Hepatic stellate cell (primary cell): ENCODE measurements around the gene IFI27L1.

Source experiments
- DNase-seq: peaks from one replicate; pipeline ENCODE4 v3.0.0; 2011; ENCODE audit warnings: low spot score

The IFI27L1 gene, protein sequence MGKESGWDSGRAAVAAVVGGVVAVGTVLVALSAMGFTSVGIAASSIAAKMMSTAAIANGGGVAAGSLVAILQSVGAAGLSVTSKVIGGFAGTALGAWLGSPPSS

DNA sequence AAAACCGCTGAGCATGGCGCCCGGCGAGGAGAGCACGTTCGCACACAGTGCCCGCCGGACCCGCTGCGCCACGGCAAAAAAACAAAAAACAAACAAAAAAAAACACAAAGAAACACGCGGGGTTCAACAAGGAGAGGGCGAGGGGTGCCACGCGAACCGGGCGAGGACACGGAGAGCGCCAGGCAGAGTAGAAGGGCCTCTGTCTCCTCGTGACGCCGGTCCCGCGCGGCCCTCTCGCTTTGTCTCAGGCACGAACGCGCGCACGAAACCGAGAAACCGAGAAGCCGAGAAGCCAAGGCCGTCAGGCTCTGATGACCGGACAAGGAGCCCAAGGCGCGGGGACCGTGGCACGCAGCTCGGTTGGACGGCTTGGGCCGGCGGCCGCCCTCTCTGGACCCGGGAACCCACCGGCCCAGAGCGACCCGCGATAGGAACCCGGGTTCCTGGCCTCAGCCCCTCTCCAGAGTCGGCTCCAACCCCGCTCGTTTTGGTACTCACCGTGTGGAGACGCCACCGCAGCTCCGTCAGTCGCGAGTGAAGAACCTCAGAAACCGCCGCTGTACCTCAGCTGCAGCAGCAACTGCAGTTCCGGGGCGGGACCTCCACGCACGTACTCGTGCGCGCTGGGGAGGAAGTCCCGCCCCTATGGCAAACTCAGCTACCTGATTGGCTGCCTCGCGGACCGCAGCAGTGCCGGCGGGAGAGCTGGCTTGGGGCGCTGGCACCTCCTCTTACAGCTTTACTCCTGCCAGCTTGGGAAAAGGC is at the start of gene IFI27L1, which contains the start of gene DDX24:
Gene IFI27L1, plus strand, starts transcription at position 690 of the 765 bp plus-strand sequence. CDS start 15,628 bp downstream, outside the sequence.
Gene DDX24, minus strand, starts transcription at position 582 of the 765 bp plus-strand sequence. CDS start 1,460 bp downstream, outside the sequence.
- peak; percentile 98 for DNase-seq

DNA sequence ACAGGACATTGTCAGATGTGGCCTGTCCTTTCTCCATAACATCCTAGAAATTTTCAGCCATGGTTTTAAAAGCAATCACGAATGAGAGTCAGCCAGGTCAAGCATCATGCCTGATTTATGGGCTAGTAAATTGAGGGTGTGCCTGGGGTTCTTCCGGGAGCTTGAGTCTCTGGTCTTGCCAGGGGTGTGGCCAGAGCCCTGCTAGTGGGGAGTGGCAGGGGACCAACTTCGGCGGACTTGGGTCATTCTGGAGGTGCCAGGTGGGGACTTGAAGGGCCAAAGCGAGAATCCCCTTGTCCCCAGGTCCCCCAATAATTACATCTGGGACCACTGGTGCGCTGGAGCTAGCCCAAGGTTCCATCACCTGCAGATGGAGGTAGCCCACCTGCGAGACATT is 49.2 kb upstream of the IFI27L1 start:
- no peak for DNase-seq

DNA sequence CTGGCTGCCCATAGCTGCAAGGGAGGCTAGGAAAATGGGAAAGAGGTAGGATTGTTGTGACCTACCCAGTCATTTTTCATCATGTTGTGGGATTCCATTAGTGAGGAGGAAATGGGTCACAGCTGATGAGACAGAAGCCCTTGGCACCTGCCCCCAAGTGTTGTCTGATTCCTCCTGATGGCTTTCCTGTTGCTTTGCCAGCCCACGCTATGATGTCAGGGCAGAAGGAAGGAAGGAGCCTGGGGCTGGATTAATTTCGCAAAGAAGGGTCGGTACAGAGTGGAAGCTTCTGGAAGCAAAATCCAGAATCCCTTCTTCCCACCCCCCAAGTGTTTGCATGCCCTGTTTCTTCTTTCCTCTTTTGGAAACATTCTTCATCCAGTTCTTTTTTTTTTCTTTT is 46.2 kb upstream of the IFI27L1 start:
- DNase-seq, result no peak

DNA sequence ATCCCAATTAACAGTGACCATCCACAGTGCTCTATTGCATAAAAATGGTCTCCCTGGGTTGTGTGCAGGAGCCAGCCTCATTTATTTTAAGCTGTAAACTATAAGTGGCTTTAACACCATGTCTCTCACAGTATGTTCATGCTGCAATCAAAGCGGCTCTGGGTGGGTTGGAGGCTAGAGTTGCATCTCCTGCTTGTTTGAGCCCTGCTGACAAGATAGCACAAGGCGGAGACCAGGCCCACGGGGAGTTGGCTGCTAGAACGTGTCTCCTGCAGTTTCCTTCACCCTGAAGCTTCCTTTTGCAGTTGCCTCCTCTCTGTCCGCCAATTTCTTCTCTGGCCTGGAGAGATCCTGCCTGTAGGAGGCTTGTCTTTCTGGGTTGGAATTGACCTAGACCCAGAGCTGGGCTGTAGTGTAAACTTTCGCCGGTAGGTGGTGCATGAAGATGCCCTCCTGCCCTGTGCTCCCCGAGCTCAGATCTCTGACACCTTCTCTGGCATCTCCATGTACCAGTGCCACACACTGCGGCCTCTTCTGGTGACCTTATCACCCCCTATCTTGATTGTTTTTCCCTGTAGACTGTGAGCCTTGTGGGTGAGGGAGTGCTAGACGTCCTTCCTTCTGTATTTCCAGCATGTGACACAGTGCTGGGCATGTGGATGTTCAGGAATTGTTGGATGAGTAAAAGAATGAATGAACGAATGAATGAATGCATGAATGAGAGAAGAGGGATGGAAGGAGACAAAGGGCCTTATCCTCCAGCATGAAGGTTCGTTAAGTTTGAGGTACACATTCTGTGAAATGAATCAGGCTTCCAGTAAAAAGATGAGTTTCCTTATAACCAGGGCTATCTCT is 44.6 kb upstream of the IFI27L1 start:
- DNase-seq, result peak; percentile 86

DNA sequence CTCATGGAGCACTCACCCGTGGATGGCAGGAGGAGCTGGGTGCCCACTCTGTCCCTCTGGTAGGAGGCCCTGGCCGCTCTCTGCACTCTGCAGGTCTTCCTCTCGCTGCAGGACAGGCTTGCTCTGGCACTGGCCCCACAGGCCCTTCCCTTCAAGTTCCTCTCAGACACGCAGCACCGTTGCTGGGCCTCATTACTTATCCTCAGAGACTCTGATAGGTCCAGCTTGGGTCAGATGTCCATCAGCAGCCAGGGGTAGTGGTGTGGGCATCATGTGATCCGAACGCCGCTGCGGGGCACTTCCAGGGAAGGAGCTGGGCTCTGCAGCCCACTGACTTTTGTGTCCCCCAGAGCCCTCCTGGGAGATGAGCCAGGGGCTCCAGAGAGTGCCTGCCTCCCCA is 43.2 kb upstream of the IFI27L1 start:
- DNase-seq, result no peak

DNA sequence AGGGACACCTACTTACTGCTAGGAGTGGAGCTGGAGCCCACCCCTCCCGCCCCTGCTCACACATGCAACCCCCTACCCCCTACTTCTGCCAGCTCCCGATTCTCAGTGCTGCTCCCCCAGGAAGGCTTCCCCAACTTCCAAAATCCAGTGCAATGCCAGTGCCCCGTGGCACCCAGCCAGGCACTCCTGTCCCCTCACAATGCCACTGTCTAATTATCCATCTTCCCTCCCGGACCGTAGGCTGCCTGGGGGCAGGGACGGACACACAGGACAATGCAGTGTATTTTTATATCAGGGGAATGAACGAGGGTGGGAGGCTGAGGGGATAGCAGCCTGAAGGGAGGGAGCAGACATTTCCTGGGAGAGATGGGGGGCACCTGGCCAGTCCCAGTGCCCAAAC is 42.6 kb upstream of the IFI27L1 start:
- no peak for DNase-seq

DNA sequence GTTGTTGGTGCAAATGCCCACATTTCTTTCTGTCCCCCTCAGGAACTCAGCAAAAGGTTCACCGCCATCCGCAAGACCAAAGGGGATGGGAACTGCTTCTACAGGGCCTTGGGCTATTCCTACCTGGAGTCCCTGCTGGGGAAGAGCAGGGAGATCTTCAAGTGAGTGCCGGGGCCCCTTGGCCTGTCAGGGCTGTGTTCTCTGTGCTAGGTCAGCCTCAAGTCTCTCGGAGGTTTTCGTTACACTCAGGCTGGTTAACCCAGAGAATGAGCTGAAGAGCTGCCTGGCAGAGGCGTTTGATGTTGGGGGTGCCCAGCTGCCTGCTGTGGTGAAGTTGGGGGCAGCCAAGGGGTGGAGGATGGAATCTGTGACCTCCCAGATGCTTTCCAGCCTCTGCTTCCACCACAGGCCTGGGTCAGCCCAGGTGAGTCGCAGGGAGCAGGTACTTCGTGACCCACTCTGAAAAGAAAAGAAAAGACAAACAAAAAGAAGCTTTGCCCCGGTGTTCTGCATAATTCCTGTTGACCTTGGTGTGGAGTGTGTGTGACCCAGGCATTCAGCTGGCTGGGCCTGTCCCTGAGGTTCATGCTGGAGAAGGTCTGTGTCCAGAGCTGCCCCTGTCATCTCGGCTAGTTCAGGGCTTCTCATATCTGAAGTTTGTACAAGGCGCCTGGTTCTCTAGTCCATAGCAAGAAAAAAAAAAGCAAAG is 42.0 kb upstream of the IFI27L1 start:
- no peak for DNase-seq

DNA sequence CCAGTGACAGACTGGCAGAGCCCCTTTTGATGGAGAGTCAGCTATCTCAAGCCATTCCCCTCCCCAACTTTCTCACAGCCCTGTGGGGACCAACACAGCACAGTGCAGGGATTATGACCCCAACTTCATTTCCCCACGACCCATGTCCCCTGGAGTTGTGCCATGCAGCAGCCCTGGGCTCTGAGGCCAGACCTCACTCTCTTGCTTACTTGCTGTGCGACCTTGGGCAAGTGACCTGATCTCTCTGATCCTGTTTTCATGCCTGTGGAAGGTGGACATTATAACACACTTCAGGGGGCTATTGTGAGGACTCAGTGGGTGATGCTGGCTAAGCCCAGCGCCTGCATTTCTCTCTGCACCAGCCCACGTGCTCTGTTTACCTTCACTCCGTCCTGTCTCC is 40.9 kb upstream of the IFI27L1 start:
- no peak for DNase-seq

DNA sequence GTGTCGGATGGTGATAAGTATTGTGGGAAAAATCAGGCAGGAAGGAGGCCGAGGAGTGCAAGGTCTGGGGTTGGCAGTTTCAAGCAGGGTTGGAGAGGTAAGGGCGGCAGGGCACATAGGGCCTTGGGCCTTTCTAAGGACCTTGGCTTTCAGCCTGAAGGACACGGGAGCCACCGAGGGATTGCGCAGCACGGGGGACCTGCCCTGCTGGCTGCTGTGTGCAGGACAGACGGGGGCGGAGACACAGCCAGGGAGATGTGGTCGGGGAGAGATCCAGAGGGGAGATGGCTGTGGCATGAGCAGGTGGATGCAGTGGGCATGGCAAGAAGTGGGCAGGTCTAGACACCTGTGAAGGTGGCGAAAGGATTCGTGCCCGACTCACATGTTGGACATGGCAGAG is 40.3 kb upstream of the IFI27L1 start:
- DNase-seq, result no peak

DNA sequence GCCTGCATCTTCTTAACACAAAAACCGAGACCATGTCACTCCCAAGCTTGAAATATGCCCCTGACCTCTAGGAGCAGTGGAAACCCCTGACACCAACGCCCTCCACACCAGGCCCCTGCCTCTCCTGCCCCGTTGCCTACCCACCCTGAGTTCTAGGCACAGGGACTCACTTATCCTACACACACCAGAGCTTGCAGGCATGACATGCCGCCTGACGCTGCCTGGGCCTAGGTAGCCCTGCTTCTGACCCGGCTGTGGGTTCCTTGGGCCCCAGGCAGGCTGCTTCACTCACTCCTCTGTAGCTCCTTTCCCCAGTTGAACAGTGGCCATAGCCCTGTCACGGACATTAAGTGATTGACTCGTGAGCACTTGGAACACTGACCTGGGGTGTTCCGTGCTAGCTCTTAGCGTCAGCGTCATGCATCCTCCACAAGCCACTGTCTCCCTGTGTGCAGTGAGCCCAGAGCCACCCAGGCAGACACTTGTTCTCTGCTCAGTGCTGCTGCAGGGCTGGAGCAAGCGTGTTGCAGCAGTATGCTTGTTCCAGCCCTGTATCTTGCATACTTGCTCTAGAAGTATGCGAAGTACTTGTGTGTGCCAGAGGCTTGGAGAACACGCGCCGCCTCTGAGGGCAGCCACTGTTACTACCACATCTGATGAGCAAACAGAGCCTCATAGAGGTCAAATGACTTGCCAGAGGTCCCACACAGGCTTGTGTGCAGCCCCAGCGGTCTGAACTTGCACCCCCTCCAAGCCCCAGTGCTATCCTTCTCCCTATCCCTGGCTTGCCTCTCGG is 39.4 kb upstream of the IFI27L1 start:
- peak; percentile 76 for DNase-seq

DNA sequence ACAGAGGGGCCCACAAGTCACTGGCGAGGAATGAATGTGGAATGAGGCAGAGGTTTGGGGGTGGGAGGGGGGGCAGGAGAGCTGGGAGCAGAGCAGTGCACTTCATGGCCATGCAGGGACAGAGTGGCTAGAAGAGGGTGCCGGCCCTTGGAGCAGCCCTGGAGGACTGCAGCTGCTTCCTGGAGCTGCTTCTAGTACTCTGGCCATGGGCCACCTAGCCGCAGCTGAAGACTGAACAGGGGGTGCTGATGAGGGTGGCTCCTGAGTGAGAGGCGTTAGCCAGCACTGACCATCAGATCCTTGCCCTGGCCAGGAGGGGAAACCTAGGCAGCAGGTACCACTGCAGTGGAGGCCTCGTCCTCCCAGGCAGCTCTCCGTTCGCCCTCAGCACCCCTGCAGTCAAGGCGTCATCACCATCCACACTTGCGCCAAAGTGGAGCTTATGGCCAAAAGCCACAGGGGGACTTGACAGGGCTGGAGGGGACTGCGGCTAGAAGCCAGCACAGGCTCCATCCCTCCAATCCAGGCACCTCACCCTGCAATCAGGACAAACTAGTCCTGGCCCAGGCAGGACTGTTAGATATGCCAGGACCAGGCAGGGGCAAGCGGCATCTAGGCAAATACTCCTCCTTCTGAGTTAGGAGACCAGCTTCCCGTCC is 38.5 kb upstream of the IFI27L1 start:
- DNase-seq, result no peak

DNA sequence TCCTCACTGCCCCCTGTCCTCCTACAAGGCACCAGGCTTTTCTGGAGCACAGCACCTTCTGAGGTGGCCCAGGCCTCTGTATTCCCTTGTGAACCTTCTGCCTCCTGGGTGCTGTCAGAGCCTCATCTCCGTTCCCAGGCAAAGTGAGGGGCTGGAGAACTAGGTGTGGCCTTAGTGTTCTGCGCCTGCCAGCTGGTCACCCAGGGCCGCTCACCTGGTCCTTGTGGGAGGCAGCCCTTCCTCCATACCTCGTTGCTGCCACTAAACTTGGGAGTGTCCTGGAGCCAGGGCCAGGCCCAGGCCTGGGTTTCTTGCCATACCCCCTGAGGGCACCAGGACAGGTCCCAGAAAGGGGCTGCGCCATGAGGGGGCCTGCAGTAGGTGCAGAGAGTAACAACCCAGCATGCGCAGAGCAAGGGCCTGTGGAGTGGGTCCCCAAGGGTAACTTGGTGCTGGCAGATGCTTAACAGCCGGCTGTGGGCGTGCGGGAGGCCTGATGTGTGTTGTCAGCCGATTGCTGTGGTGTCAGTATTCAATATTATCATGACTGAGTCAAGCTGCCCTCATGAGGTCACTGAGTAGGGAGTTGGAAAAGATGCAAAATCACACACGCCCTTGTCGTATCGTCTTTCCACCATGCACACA is 37.9 kb upstream of the IFI27L1 start:
- DNase-seq, result no peak

DNA sequence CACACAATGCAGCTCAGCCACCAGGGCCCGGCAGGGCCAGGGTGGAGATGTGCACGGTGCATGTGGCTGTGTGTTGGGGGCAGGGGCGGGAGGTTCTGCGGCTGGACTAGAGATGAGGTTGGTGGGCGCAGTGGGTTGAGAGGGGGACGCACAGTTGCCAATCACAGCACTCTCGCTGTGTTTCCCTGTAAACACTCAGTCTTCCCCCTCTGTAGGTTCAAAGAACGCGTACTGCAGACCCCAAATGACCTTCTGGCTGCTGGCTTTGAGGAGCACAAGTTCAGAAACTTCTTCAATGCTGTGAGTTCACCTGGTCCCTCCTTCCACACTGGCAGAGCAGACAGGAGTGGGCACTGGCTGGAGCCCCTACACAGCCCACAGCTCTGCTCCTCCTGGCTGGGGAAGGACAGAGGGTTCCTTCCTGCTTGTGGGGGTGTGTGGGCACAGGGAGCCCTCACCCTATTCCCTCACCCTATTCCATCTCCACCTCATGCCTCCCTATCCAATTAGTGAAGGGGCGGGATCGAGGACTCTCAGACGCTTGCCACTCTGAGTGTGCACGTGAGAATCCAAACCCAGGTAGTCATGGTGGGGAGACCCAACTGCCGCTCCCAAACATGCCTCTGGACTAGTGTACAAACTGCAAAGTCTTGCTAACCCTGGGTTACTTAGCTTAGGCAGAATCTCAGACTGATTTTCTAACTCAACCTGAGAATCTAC is 37.2 kb upstream of the IFI27L1 start:
- DNase-seq, result no peak

DNA sequence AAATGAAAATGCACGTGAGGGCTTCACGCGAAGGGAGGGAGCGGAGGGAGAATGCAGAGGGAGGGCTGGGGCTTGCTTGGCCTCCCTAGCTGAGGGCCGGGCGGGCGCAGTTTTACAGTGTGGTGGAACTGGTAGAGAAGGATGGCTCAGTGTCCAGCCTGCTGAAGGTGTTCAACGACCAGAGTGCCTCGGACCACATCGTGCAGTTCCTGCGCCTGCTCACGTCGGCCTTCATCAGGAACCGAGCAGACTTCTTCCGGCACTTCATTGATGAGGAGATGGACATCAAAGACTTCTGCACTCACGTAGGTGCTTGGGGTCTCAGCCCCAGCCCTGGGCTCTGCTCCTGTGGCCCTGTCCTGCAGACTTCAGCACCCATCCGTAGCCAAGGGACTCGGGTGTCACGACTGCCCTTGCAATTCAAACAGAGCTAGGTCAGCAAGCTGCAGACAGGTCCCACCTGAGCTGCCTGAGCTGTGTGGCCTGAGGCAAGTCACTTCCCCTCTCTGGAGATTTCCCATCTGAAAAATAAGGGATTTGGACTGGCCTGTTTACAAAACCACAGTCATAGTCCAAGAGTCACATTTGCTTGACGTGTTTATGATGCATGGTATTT is 36.5 kb upstream of the IFI27L1 start:
- DNase-seq, result no peak

DNA sequence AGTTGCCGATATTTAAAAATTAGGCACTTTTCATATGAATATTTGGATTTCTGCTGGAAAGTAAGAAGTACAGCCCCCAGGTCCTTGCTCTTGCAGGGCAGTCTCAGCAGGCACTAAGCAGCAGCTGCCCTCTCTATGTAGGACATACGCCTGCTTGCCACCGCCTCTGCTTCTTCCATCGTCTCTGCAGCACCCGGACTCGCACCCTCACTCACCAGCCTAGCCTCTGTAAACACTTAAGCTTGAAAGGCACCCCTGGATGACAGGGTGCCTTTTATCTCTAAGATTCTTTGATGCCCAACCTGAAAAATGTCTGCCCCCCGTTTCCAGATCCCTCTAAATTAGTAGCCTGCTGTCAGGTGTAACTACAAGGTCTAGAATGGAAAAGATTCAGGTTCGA is 36.0 kb upstream of the IFI27L1 start:
- no peak for DNase-seq

DNA sequence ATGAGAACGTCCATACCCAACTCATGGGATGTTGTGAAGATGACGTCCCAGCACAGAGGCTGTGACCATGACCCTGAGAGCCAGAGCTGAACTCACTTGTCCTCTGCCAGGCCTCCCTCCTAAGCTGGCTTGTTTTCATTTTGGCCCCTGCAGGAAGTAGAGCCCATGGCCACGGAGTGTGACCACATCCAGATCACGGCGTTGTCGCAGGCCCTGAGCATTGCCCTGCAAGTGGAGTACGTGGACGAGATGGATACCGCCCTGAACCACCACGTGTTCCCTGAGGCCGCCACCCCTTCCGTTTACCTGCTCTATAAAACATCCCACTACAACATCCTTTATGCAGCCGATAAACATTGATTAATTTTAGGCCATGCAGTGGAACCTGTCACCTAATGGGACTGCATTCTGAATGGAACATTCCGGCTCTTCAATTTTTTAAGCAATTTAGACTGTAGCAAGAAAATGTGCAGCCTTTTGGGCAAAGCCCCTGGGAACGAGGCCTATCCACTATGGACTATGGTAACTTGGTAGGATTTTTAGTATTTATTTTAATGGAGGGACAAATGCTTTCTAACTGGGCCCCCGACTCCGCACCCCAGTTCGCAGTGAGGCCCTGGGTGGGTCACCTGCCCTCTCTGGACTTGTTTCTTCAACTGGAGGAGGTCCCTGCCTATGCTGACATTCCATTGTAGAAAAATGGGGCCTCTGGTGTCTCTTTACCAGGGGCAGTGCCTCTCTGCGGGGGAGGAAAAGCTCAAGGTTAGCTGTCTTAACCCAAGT is 35.4 kb upstream of the IFI27L1 start:
- no peak for DNase-seq

DNA sequence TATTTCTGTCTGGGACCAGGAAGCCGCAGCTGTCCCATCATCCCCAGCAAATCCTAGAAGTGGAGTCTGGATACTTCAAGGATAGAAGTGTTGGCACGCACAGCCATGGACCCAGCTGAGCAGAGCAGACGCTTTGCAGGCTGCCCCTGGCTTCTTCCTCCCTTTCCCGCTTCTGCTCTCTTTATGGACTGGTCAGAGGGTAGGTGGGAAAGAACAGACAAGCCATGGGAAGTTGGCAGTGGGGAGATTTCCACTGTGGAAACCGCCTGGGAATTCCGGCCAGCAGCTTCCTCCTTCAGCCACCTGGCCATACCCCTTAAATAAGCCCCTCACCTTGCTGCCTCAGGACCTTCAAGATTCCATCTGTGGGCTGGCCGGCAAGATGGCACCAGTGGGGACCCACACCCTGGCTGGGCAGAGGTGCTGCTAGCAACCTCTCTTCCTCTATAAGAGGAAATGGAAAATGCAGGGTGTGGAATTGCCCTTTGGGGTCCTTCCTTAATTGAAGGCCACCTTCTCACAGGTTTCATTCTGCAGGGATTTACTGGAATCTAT is 34.3 kb upstream of the IFI27L1 start:
- no peak for DNase-seq

DNA sequence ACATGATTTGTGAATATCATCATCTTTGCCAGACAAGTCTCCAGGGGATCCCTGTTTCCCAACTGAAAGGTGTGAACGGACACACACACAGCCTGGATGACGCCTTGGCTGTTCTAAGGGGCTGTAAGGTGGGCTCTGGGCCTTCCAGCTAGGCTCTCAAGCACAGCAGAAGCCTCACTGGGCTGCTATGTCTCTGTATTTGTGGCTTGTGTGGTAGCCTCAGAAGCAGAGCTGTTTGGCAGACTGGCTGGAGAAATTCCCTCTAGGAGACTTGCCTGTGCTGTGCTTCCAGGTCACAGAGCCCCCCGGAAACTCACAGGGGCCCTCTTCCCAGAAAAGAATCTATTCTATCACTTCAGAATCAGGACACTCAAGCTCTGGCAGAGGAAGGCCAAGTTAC is 33.5 kb upstream of the IFI27L1 start:
- no peak for DNase-seq
